GM19023 (cell line): ENCODE measurements around the gene WWP2.
"Not testable (repeated sequence)": the region's sequence is repeated elsewhere in the genome, so short reads cannot be mapped to it uniquely, and the experiment has no call there.

Experiments used
- ATAC-seq: cut with Tn5 transposase; IDR thresholded peaks from one replicate; pipeline ENCODE4 v1.9.1; 2021; ENCODE audit warnings: mild to moderate bottlenecking, moderate library complexity; ENCODE audit not compliant: unreplicated experiment

WWP2 gene

GRCh38 chr16:69793526-69793925 lies 31.4 kb downstream of the WWP2 start:
- ATAC-seq: no peak

- no peak for ATAC-seq
These were observed 32.4 kb downstream of the WWP2 start for GRCh38 chr16:69794486-69794885.

GRCh38 chr16:69796285-69797118 lies 34.4 kb downstream of the WWP2 start:
- no peak for ATAC-seq

GRCh38 chr16:69798466-69798865 lies 36.3 kb downstream of the WWP2 start:
- ATAC-seq: no peak

GRCh38 chr16:69799611-69800031 lies 37.5 kb downstream of the WWP2 start:
- no peak for ATAC-seq

- no peak for ATAC-seq
These were observed 42.2 kb downstream of the WWP2 start for GRCh38 chr16:69804297-69804696.

- ATAC-seq: not testable (repeated sequence)
These were observed 44.6 kb downstream of the WWP2 start for GRCh38 chr16:69806776-69807175.

GRCh38 chr16:69812688-69813014 lies 50.5 kb downstream of the WWP2 start:
- no peak for ATAC-seq

- no peak for ATAC-seq
These were observed 51.9 kb downstream of the WWP2 start for GRCh38 chr16:69814078-69814477.

- no peak for ATAC-seq
These were observed 52.4 kb downstream of the WWP2 start for GRCh38 chr16:69814561-69814960.

- ATAC-seq: not testable (repeated sequence)
These were observed 53.2 kb downstream of the WWP2 start for GRCh38 chr16:69815216-69815883.

- ATAC-seq: no peak
These were observed 54.9 kb downstream of the WWP2 start for GRCh38 chr16:69816996-69817395.

- no peak for ATAC-seq
These were observed 56.9 kb downstream of the WWP2 start for GRCh38 chr16:69818891-69819545.

- no peak for ATAC-seq
These were observed 58.9 kb downstream of the WWP2 start for GRCh38 chr16:69820926-69821541.

- ATAC-seq: no peak
These were observed 59.7 kb downstream of the WWP2 start for GRCh38 chr16:69821844-69822173.

GRCh38 chr16:69822174-69822935 lies 60.2 kb downstream of the WWP2 start:
- no peak for ATAC-seq

GRCh38 chr16:69823831-69824563 lies 61.9 kb downstream of the WWP2 start:
- ATAC-seq: peak; percentile 88

- ATAC-seq: not testable (repeated sequence)
These were observed 62.5 kb downstream of the WWP2 start for GRCh38 chr16:69824564-69825142.

GRCh38 chr16:69827524-69827923 lies 65.4 kb downstream of the WWP2 start:
- no peak for ATAC-seq

GRCh38 chr16:69829338-69829737 lies 67.2 kb downstream of the WWP2 start:
- no peak for ATAC-seq
